D721Med (cell line): ENCODE results near the gene LRRC8E.

Experiments used
- DNase-seq: peaks from one replicate; pipeline ENCODE4 v3.0.0; 2011; ENCODE audit warnings: low spot score; ENCODE audit not compliant: insufficient read length
- FAIRE-seq: peaks from 2 replicates; lab custom pipeline; 2011; peaks lifted over from hg19 to GRCh38; lab: Jason Lieb, UNC
- TF ChIP-seq, protein P1 (sequence below): IDR thresholded peaks from 2 replicates; pipeline ENCODE4 v1.5.1; 2012; ENCODE audit warnings: mild to moderate bottlenecking, control low read depth; ENCODE audit not compliant: insufficient read depth; ENCODE audit errors: missing control alignments

The LRRC8E gene

GRCh38 chr19:7947939-7948338 lies 59.6 kb downstream of the LRRC8E start:
- TF ChIP-seq, protein P1, sequence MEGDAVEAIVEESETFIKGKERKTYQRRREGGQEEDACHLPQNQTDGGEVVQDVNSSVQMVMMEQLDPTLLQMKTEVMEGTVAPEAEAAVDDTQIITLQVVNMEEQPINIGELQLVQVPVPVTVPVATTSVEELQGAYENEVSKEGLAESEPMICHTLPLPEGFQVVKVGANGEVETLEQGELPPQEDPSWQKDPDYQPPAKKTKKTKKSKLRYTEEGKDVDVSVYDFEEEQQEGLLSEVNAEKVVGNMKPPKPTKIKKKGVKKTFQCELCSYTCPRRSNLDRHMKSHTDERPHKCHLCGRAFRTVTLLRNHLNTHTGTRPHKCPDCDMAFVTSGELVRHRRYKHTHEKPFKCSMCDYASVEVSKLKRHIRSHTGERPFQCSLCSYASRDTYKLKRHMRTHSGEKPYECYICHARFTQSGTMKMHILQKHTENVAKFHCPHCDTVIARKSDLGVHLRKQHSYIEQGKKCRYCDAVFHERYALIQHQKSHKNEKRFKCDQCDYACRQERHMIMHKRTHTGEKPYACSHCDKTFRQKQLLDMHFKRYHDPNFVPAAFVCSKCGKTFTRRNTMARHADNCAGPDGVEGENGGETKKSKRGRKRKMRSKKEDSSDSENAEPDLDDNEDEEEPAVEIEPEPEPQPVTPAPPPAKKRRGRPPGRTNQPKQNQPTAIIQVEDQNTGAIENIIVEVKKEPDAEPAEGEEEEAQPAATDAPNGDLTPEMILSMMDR: no peak
- no peak for DNase-seq
- no peak for FAIRE-seq
